Ovary (tissue), 3 donors: ENCODE measurements around the gene ASPN.
"Not testable (repeated sequence)": the region's sequence is repeated elsewhere in the genome, so short reads cannot be mapped to it uniquely, and the experiment has no call there.

ENCODE experiments used
- CTCF ChIP-seq, 3 donors: fragments of 450-650 bp in 2 of 3; fragments of 200-600 bp in 1 of 3; IDR thresholded peaks; one replicate each; pipeline versions ENCODE4 v1.5.1 to v1.8.0; 2016 to 2022; ENCODE audit warnings: antibody characterized with exemption in 3 of 3, mild to moderate bottlenecking in 1 of 3
- EP300 ChIP-seq: sonication (generic); formaldehyde crosslinking; IDR thresholded peaks from one replicate; pipeline ENCODE4 v1.6.1; 2017; ENCODE audit warnings: antibody characterized with exemption
- POLR2A ChIP-seq: fragments of 450-650 bp; IDR thresholded peaks from one replicate; pipeline ENCODE4 v1.6.1; 2017; ENCODE audit warnings: antibody characterized with exemption, mild to moderate bottlenecking, moderate library complexity
- donor health status: DM: no; HTN: no; CAD: no.

DNA sequence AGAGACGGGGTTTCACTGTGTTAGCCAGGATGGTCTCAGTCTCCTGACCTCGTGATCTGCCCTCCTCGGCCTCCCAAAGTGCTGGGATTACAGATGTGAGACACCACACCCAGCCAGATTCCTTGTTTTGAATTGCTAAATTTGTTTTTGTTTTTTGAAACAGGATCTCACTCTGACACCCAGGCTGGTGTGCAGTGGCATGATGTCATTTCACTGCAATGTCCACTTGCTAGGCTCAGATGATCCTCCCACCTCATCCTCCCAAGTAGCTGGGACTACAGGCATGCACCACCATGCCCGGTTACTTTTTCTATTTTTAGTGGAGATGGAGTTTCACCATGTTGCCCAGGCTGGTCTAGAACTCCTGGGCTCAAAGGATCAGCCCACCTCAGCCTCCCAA lies 71.1 kb downstream of the ASPN start:
- TF ChIP-seq CTCF (IDR thresholded peaks at IDR 0.05); POLR2A; EP300: not testable (repeated sequence)
